HCT116 (cell line): ENCODE measurements around the gene FAM163B. TPM values are rescaled to one million over a fixed set of nuclear protein-coding genes. Genes with fewer than 3 reads are reported as not detected.

Experiments used
- ATAC-seq: fragments of 200-7000 bp; cut with Tn5 transposase; 2 replicates; pipeline ENCODE4 v1.9.1; 2020; ENCODE audit warnings: mild to moderate bottlenecking, moderate library complexity
- BruUV-seq: library from RNA; stranded (reverse); fragments of 400-500 nt; replicated peaks from 2 replicates; lab custom pipeline; 2021; lab: Mats Ljungman, UMichigan
- CTCF ChIA-PET: fragments of 300-600 bp; sonication (Branson Sonifier 250); formaldehyde crosslinking; loops from one replicate; lab custom pipeline; 2021; ENCODE audit warnings: antibody characterized with exemption; lab: Charles Lee
- POLR2A ChIA-PET: fragments of 300-600, 350-600 bp; sonication (Branson Sonifier 250); formaldehyde crosslinking; loops from one replicate; lab custom pipeline; 2021; ENCODE audit warnings: antibody characterized with exemption; lab: Charles Lee
- RAD21 ChIA-PET, 2 experiments: fragments of 300-600 bp; sonication (Branson Sonifier 250); formaldehyde crosslinking; loops; one replicate each; lab custom pipeline; 2023; ENCODE audit warnings: low total read pairs in 2 of 2; ENCODE audit not compliant: uncharacterized antibody in 2 of 2, unreplicated experiment in 2 of 2, low non-redundant PET in 1 of 2; lab: Charles Lee
- DNase-seq: peaks from one replicate; pipeline ENCODE4 v3.0.0-alpha.2; 2010; ENCODE audit warnings: low read depth, low spot score
- H2AFZ ChIP-seq: fragments of 200-600 bp; shearing (Covaris generic), sonication (generic); 2 replicates; pipeline ENCODE4 v1.6.1; 2017; ENCODE audit warnings: low read depth, mixed run types, mixed read lengths, antibody characterized with exemption, low read length; ENCODE audit not compliant: poor library complexity, severe bottlenecking
- H3K27ac ChIP-seq: 2 replicates; pipeline ENCODE4 v1.5.1; 2012; ENCODE audit warnings: low read depth, low read length
- H3K27me3 ChIP-seq: fragments of 200-600 bp; sonication (generic); 2 replicates; pipeline ENCODE4 v1.6.1; 2016; ENCODE audit warnings: mixed run types, low read length, mixed read lengths; ENCODE audit not compliant: insufficient read depth
- H3K36me3 ChIP-seq, 2 experiments: fragments of 200-500 bp in 1 of 2; fragments of 200-600 bp in 1 of 2; sonication (Bioruptor generic) in 1 of 2; sonication (generic) in 1 of 2; 2 replicates each; pipeline versions ENCODE4 v1.5.1 to v1.6.1; 2014 to 2016; ENCODE audit warnings: low read length in 2 of 2, inconsistent platforms in 1 of 2, mixed read lengths in 1 of 2, mixed run types in 1 of 2; ENCODE audit not compliant: insufficient read depth in 2 of 2, control insufficient read depth in 1 of 2
- H3K4me1 ChIP-seq, 2 experiments: fragments of 200-600 bp in 1 of 2; sonication (generic) in 1 of 2; 2 replicates each; pipeline versions ENCODE4 v1.5.1 to v1.6.1; 2012 to 2017; ENCODE audit warnings: low read length in 2 of 2, inconsistent platforms in 1 of 2, mild to moderate bottlenecking in 1 of 2, mixed read lengths in 1 of 2, mixed run types in 1 of 2, moderate library complexity in 1 of 2; ENCODE audit not compliant: insufficient read depth in 2 of 2, control insufficient read depth in 1 of 2
- H3K4me2 ChIP-seq: fragments of 200-600 bp; sonication (generic); 2 replicates; pipeline ENCODE4 v1.6.1; 2017; ENCODE audit warnings: mixed run types, low read length, mixed read lengths
- H3K4me3 ChIP-seq, 2 experiments: fragments of 200-600 bp in 1 of 2; sonication (generic) in 1 of 2; replicated peaks in 1 of 2; 2 replicates each; pipeline ENCODE4 v1.5.1; 2011 to 2016; ENCODE audit warnings: low read length in 2 of 2, control low read depth in 1 of 2, low read depth in 1 of 2, mild to moderate bottlenecking in 1 of 2, mixed read lengths in 1 of 2, mixed run types in 1 of 2
- H3K79me2 ChIP-seq: fragments of 200-600 bp; sonication (generic); 2 replicates; pipeline ENCODE4 v1.6.1; 2017; ENCODE audit warnings: mild to moderate bottlenecking, mixed run types, low read length, moderate library complexity, mixed read lengths; ENCODE audit not compliant: insufficient read depth
- H3K9ac ChIP-seq: fragments of 200-600 bp; sonication (generic); 2 replicates; pipeline ENCODE4 v1.6.1; 2016; ENCODE audit warnings: low read length, mixed read lengths
- H3K9me2 ChIP-seq: fragments of 200-600 bp; sonication (generic), shearing (Covaris generic); 2 replicates; pipeline ENCODE4 v1.6.1; 2017; ENCODE audit warnings: mixed run types, mild to moderate bottlenecking, moderate library complexity; ENCODE audit not compliant: insufficient read depth
- H3K9me3 ChIP-seq, 2 experiments: fragments of 200-500 bp in 1 of 2; fragments of 200-600 bp in 1 of 2; sonication (Bioruptor generic) in 1 of 2; sonication (generic) in 1 of 2; 2 replicates each; pipeline ENCODE4 v1.6.1; 2014 to 2017; ENCODE audit warnings: low read length in 2 of 2, mixed read lengths in 2 of 2, inconsistent platforms in 1 of 2, low read depth in 1 of 2, mild to moderate bottlenecking in 1 of 2, mixed run types in 1 of 2, moderate library complexity in 1 of 2; ENCODE audit not compliant: control insufficient read depth in 1 of 2, insufficient read depth in 1 of 2
- H4K20me1 ChIP-seq: fragments of 200-600 bp; sonication (generic), shearing (Covaris generic); 2 replicates; pipeline ENCODE4 v1.6.1; 2017; ENCODE audit warnings: mixed run types, mild to moderate bottlenecking, moderate library complexity; ENCODE audit not compliant: insufficient read depth
- ATF3 ChIP-seq: IDR thresholded peaks from 2 replicates; pipeline ENCODE4 v1.6.1; 2012
- EGR1 ChIP-seq: IDR thresholded peaks from 2 replicates; pipeline ENCODE4 v1.6.1; 2012; ENCODE audit warnings: low read depth
- EZH2 ChIP-seq: fragments of 200-600 bp; sonication (generic); IDR thresholded peaks from 2 replicates; pipeline ENCODE4 v1.6.1; 2017; ENCODE audit warnings: antibody characterized with exemption, mixed run types
- EZH2phosphoT487 ChIP-seq: fragments of 200-600 bp; IDR thresholded peaks from 2 replicates; pipeline ENCODE4 v1.6.1; 2018; ENCODE audit warnings: antibody characterized with exemption, borderline replicate concordance
- FOSL1 ChIP-seq: IDR thresholded peaks from 2 replicates; pipeline ENCODE4 v1.6.1; 2012; ENCODE audit warnings: low read depth
- JUND ChIP-seq: IDR thresholded peaks from 2 replicates; pipeline ENCODE4 v1.6.1; 2012
- POLR2A ChIP-seq: IDR thresholded peaks from 2 replicates; pipeline ENCODE4 v1.7.0; 2011; ENCODE audit warnings: borderline replicate concordance; ENCODE audit not compliant: insufficient read depth, insufficient read length; ENCODE audit errors: extremely low read depth
- POLR2AphosphoS5 ChIP-seq: IDR thresholded peaks from 2 replicates; pipeline ENCODE4 v1.6.1; 2011; ENCODE audit warnings: mild to moderate bottlenecking, low read depth, low read length, moderate library complexity
- RAD21 ChIP-seq: IDR thresholded peaks from 2 replicates; pipeline ENCODE4 v1.6.1; 2012; ENCODE audit warnings: low read depth, mild to moderate bottlenecking
- REST ChIP-seq: IDR thresholded peaks from 2 replicates; pipeline ENCODE4 v1.6.1; 2012; ENCODE audit warnings: low read depth
- SIN3A ChIP-seq: IDR thresholded peaks from 2 replicates; pipeline ENCODE4 v1.6.1; 2012; ENCODE audit warnings: low read depth
- ZBTB33 ChIP-seq: IDR thresholded peaks from 2 replicates; pipeline ENCODE4 v1.6.1; 2011; ENCODE audit warnings: mild to moderate bottlenecking, low read length, moderate library complexity; ENCODE audit not compliant: insufficient replicate concordance; ENCODE audit errors: extremely low read depth
- ZFX ChIP-seq: fragments of 450-650 bp; IDR thresholded peaks from 2 replicates; pipeline ENCODE4 v1.6.1; 2017
- intact Hi-C: fragments of 100-400 bp; cut with micrococcal nuclease; formaldehyde crosslinking; loops from 2 replicates; pipeline ENCODE4 v1.10.0; 2022
- total RNA-seq: library from RNA; stranded (reverse); gene quantifications from one replicate; pipeline ENCODE4 v1.2.1, GENCODE V29; 2021; ENCODE audit not compliant: unreplicated experiment

Gene FAM163B
- total RNA-seq, 1 experiment from 2014 or later, result not detected

GRCh38 chr9:133628766-133629165 lies 19.6 kb upstream of the FAM163B start:
- ATAC-seq, result no peak
- no peak overlapping the region for H3K9ac ChIP-seq
- H3K27me3 ChIP-seq, result peaks cover 9% of the 10 kb centered on the region; the same call in 1 of the 2 replicates
- no TSS peak for BruUV-seq
- no peak overlapping the region for H3K4me3 ChIP-seq
- H3K9me2 ChIP-seq, result no peaks in the 10 kb centered on the region
- H4K20me1 ChIP-seq, result no peaks in the 10 kb centered on the region
- no peak overlapping the region for H3K4me2 ChIP-seq
- ChIA-PET RAD21 (no interaction called here), CTCF (no interaction called here), POLR2A (no interaction called here)
- H3K27ac ChIP-seq, result no peak overlapping the region
- H3K79me2 ChIP-seq, result no peaks in the 10 kb centered on the region
- no peak for DNase-seq
- H3K9me3 ChIP-seq, result no peaks in the 10 kb centered on the region
- H3K36me3 ChIP-seq, result no peaks in the 10 kb centered on the region
- no peak overlapping the region for H2AFZ ChIP-seq
- no peaks in the 10 kb centered on the region; a peak in 1 of 4 replicates for H3K4me1 ChIP-seq
- intact Hi-C loops, result no loop called here
- TF ChIP-seq JUND, result no peak
- no peak for TF ChIP-seq SIN3A
- no peak for TF ChIP-seq EZH2
- no peak for TF ChIP-seq POLR2AphosphoS5
- TF ChIP-seq, all 23 proteins: peak for 0

- Histone ChIP-seq H3K79me2 (no peaks in the 10 kb centered on the region), H3K27ac (no peak overlapping the region), H3K27me3 (peaks cover 22% of the 10 kb centered on the region), H3K9me3 (no peaks in the 10 kb centered on the region), H3K9ac (no peak overlapping the region), H3K4me2 (no peak overlapping the region), H3K9me2 (no peaks in the 10 kb centered on the region), H4K20me1 (no peaks in the 10 kb centered on the region), H3K4me3 (no peak overlapping the region), H3K4me1 (no peaks in the 10 kb centered on the region; a peak in 1 of 4 replicates), H3K36me3 (no peaks in the 10 kb centered on the region), H2AFZ (no peak overlapping the region)
- intact Hi-C loops, result no loop called here
- ChIA-PET POLR2A (no interaction called here), CTCF (no interaction called here), RAD21 (no interaction called here)
- no peak for DNase-seq
- no peak for ATAC-seq
- BruUV-seq, result no TSS peak
- TF ChIP-seq ZFX (no peak), SIN3A (no peak), EZH2phosphoT487 (no peak), ZBTB33 (no peak), POLR2AphosphoS5 (no peak), ATF3 (no peak), REST (no peak), EZH2 (no peak), FOSL1 (no peak), POLR2A (no peak), RAD21 (no peak), JUND (no peak), EGR1 (no peak)
Observed at GRCh38 chr9:133627341-133627740, 18.2 kb upstream of the FAM163B start.
